Adipocyte (in vitro differentiated cells): ENCODE measurements around the gene PGAM2.
"Not testable (repeated sequence)": the region's sequence is repeated elsewhere in the genome, so short reads cannot be mapped to it uniquely, and the experiment has no call there.

Source experiments
- DNase-seq: peaks from one replicate; pipeline ENCODE4 v3.0.0-alpha.2; 2015; ENCODE audit warnings: low read depth
- H3K27me3 ChIP-seq: replicated peaks from 2 replicates; pipeline ENCODE4 v1.7.0; 2013; ENCODE audit warnings: mild to moderate bottlenecking, low read length, moderate library complexity; ENCODE audit not compliant: control insufficient read depth, insufficient read depth
- H3K36me3 ChIP-seq: 2 replicates; pipeline ENCODE4 v1.7.0; 2013; ENCODE audit warnings: low read length, mild to moderate bottlenecking, moderate library complexity; ENCODE audit not compliant: control insufficient read depth, insufficient read depth, severe bottlenecking
- H3K4me1 ChIP-seq: 2 replicates; pipeline ENCODE4 v1.7.0; 2013; ENCODE audit warnings: mild to moderate bottlenecking, low read length, moderate library complexity; ENCODE audit not compliant: control insufficient read depth, insufficient read depth
- H3K4me3 ChIP-seq: 2 replicates; pipeline ENCODE4 v1.7.0; 2013; ENCODE audit warnings: mild to moderate bottlenecking, low read length, moderate library complexity
- H3K9ac ChIP-seq: 2 replicates; pipeline ENCODE4 v1.7.0; 2013; ENCODE audit warnings: mild to moderate bottlenecking, low read length, moderate library complexity
- H3K9me3 ChIP-seq: 2 replicates; pipeline ENCODE4 v1.7.0; 2013; ENCODE audit warnings: mild to moderate bottlenecking, low read length, moderate library complexity; ENCODE audit not compliant: control insufficient read depth

Gene PGAM2

DNA sequence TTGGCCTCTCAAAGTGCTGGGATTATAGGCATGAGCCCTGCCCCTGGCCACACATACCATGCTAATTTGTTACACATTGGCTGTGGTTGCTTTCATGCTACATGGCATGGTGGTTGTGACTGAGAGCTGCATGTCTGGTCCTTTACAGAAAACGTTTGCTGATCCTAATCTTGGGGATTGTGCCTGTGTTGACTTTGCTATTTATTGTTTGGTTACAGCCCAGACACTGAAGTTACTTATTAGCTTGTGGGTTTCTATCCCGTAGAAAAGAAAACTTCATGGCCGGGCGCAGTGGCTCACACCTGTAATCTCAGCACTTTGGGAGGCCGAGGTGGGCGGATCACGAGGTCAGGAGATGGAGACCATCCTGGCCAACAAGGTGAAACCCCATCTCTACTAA is 43.3 kb downstream of the PGAM2 start:
- DNase-seq, H3K27me3 ChIP-seq, H3K36me3 ChIP-seq, H3K9ac ChIP-seq, H3K4me3 ChIP-seq, H3K9me3 ChIP-seq, H3K4me1 ChIP-seq: not testable (repeated sequence)

DNA sequence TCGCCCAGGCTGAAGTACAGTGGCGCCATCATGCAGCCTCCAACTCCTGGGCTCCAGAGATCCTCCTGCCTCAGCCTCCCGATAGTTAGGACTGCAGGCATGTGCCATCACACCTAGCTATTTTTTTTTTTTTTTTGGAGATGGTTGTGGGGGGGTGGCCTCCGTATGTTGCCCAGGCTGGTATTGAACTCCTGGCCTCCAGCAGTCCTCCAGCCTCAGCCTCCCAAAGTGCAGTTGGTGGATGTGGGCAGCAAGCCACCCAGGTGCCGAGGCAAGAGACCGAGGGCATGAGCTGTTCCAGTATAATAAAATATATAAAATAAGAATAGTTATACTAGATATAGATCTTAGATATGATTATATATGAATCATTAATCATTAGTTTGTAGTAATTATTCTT is 45.5 kb downstream of the PGAM2 start:
- not testable (repeated sequence) for H3K4me3 ChIP-seq, H3K4me1 ChIP-seq, H3K27me3 ChIP-seq, H3K9me3 ChIP-seq, H3K36me3 ChIP-seq, H3K9ac ChIP-seq, DNase-seq

DNA sequence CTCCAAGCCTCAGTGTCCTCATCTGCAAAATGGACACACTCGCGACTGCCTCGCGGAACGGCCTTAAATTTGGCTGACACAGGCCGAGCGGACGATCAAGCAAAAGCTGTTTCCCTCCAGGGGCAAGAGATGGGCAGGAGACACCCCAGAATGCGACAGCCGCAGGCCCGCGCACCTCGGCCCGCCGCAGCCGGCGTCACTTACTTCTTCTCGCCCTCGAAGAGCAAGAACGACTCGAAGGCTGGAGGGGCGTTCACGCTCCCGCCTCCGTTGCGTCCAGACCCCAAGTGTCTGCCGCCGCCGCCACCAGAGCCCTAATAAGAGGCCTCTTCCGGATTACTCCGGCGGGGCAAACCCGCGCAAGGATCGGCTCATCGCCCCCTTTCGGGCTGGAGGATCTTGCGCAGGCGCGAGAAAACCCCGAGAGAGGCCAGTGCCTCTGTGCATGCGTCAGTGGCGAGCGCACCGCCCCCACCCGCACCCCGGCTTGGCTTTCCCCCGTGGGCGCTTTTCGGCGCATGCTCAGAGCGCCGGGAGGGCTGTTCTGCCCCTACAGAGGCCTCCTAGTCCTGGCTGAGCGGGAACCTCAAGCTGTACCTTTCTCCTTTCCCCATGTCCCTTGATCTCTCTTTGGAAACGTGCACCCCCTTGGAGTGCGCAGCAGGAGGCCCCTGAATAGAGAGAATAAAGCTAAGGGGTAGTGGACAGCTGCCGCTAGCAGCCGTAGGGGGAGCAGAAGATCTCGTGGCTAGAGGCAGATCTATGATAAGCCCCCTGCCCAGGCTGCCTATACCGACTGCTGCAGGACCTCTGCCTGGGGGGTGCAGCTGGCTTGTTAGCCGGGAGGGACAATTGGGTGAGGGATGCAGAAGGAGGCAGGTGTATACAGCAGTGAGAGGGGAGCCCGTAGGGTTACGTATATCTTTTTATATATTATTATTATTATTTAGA is 46.2 kb downstream of the PGAM2 start:
- DNase-seq = peak; percentile 99

DNA sequence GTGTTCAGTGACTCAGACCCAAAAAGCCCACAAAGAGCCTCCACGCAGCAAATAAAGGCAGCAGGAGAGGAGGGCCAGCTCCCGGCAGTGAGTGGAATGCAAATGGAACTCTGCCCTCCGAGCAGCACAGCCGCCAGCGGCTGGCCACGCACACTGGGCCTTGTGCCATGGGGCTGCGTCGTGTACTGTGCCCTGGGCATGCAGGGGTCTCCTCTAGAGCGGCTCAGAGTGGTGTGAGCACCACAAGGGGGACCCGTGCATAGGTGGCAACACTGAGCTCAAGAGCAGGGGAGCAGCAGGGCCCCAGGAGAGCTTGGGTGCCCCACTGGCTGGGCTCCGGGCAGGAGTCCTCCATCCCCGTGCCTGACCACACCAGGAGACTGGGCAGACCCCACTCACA is 50.3 kb downstream of the PGAM2 start:
- H3K36me3 ChIP-seq, H3K9me3 ChIP-seq, H3K27me3 ChIP-seq, DNase-seq, H3K9ac ChIP-seq, H3K4me3 ChIP-seq, H3K4me1 ChIP-seq: not testable (repeated sequence)

More for the DNA sequence above, 46.2 kb downstream of the PGAM2 start:
- H3K9me3 ChIP-seq, H3K36me3 ChIP-seq, H3K27me3 ChIP-seq, H3K4me1 ChIP-seq: not testable (repeated sequence)
- peak overlapping the region; percentile 92 for H3K9ac ChIP-seq
- peak overlapping the region; percentile 89 for H3K4me3 ChIP-seq
